Body of pancreas (tissue), 4 donors: ENCODE data around the gene TEAD3. TPM values are rescaled to one million over a fixed set of nuclear protein-coding genes. Genes with fewer than 3 reads are reported as not detected.
A peak's percentile ranks its signal among the peaks of the same experiment; 100 is the strongest.

Experiments
- ATAC-seq: fragments of 150-250 bp; one replicate; pipeline ENCODE4 v1.9.1; 2016
- DNase-seq, 4 donors: peaks; one replicate each; pipeline ENCODE4 v3.0.0-alpha.2; 2019
- H3K27ac ChIP-seq, 4 donors: fragments of 200-600 bp; sonication (generic); 1 replicate in 3 of 4; 2 replicates in 1 of 4; pipeline versions ENCODE4 v1.5.1 to v1.6.1; 2016 to 2019; ENCODE audit warnings: mild to moderate bottlenecking in 1 of 4, mixed read lengths in 1 of 4, moderate library complexity in 1 of 4
- H3K27me3 ChIP-seq, 2 donors: fragments of 200-600 bp; sonication (generic); one replicate each; pipeline ENCODE4 v1.6.0; 2016; ENCODE audit warnings: mild to moderate bottlenecking in 1 of 2
- H3K36me3 ChIP-seq, 2 donors: fragments of 200-600 bp; sonication (generic); replicated peaks in 1 of 2; 2 replicates each; pipeline ENCODE4 v1.5.1; 2016; ENCODE audit warnings: low read depth in 2 of 2; ENCODE audit not compliant: insufficient read depth in 1 of 2
- H3K4me1 ChIP-seq: fragments of 200-600 bp; sonication (generic); one replicate; pipeline ENCODE4 v1.6.0; 2016
- H3K4me3 ChIP-seq, 2 donors: fragments of 200-600 bp; sonication (generic); 1 replicate in 1 of 2; 2 replicates in 1 of 2; pipeline ENCODE4 v1.5.1; 2016 to 2019
- H3K9me3 ChIP-seq, 3 donors: fragments of 200-600 bp; sonication (generic); 1 replicate in 2 of 3; 2 replicates in 1 of 3; pipeline ENCODE4 v1.5.1; 2016
- CTCF ChIP-seq, 7 experiments: fragments of 450-650 bp in 4 of 7; fragments of 200-600 bp in 3 of 7; sonication (generic) in 3 of 7; IDR thresholded peaks; one replicate each; pipeline ENCODE4 v1.5.1; 2016 to 2019; ENCODE audit warnings: antibody characterized with exemption in 7 of 7
- POLR2A ChIP-seq, 3 donors: fragments of 450-650 bp; IDR thresholded peaks; one replicate each; pipeline ENCODE4 v1.6.1; 2016; ENCODE audit warnings: antibody characterized with exemption in 3 of 3, mild to moderate bottlenecking in 2 of 3
- WGBS, 2 donors: methylation state at CpG; one replicate each; pipeline ENCODE4 v1.1.5; 2017; 5-methylcytosine and 5-hydroxymethylcytosine counted together
- intact Hi-C: fragments of 100-400 bp; cut with DNase I; formaldehyde crosslinking; loops from one replicate; pipeline ENCODE4 v1.15.1; 2023
- total RNA-seq, 2 donors: library from RNA; depleted of rRNA; stranded (reverse); fragments of >200 nt; gene quantifications; one replicate each; pipeline ENCODE4 v1.1.0, GENCODE V29; 2016

The TEAD3 gene
- total RNA-seq: 1 to 10 TPM; 6.5 to 8.9 TPM

- Histone ChIP-seq H3K9me3 (no peaks in the 10 kb centered on the region), H3K27me3 (no peaks in the 10 kb centered on the region), H3K36me3 (no peaks in the 10 kb centered on the region), H3K4me3 (peak within 1 kb of the TSS; percentile 76 to 100), H3K4me1 (peaks cover 38% of the 10 kb centered on the region), H3K27ac (peak within 1 kb of the TSS; percentile 55 to 89 (median 76))
- TF ChIP-seq POLR2A (IDR thresholded peaks at IDR 0.05) (no peak), CTCF (IDR thresholded peaks at IDR 0.05) (peak in 1 of 7 experiments; percentile 3)
- intact Hi-C loops: no loop called here
- DNase-seq (peak; percentile 41 to 66 (median 57)), ATAC-seq (peak; percentile 77)
- 0 to 3% methylated on average over 12 to 65 of the region's 98 CpGs for WGBS, 2 donors
Observed at GRCh38 chr6:35496841-35497570, at the start of gene TEAD3. Gene TEAD3, minus strand, starts transcription at chr6:35497079.

- H3K4me3 ChIP-seq: no peak overlapping the region
- DNase-seq (no peak), ATAC-seq (no peak)
- H3K36me3 ChIP-seq: no peaks in the 10 kb centered on the region
- intact Hi-C loops: no loop called here
- H3K27ac ChIP-seq: no peak overlapping the region
- WGBS, 2 donors: 51 to 53% methylated on average over 13 of the region's 13 CpGs
- H3K9me3 ChIP-seq: no peaks in the 10 kb centered on the region
- no peaks in the 10 kb centered on the region for H3K27me3 ChIP-seq
- TF ChIP-seq CTCF (IDR thresholded peaks at IDR 0.05): no peak
- TF ChIP-seq POLR2A (IDR thresholded peaks at IDR 0.05): no peak
- H3K4me1 ChIP-seq: no peaks in the 10 kb centered on the region
Observed at GRCh38 chr6:35544769-35545361, 48.0 kb upstream of the TEAD3 start.

- Histone ChIP-seq H3K27me3 (no peaks in the 10 kb centered on the region), H3K36me3 (no peaks in the 10 kb centered on the region), H3K27ac (no peak overlapping the region), H3K4me1 (no peaks in the 10 kb centered on the region), H3K9me3 (no peaks in the 10 kb centered on the region), H3K4me3 (no peak overlapping the region)
- no peak for DNase-seq
- 79 to 80% methylated on average over 15 to 16 of the region's 16 CpGs for WGBS, 2 donors
- ATAC-seq: no peak
- TF ChIP-seq POLR2A (IDR thresholded peaks at IDR 0.05) (no peak), CTCF (IDR thresholded peaks at IDR 0.05) (no peak)
- intact Hi-C loops: no loop called here
Observed at GRCh38 chr6:35543459-35544193, 46.7 kb upstream of the TEAD3 start.

GRCh38 chr6:35541836-35542235 is 45.0 kb upstream of the TEAD3 start:
- H3K9me3 ChIP-seq: no peaks in the 10 kb centered on the region
- ATAC-seq (no peak), DNase-seq (no peak)
- H3K27ac ChIP-seq: no peak overlapping the region
- WGBS, 2 donors: 87 to 93% methylated on average over 2 of the region's 2 CpGs
- H3K36me3 ChIP-seq: no peaks in the 10 kb centered on the region
- no peak overlapping the region for H3K4me3 ChIP-seq
- intact Hi-C loops: no loop called here
- TF ChIP-seq POLR2A (IDR thresholded peaks at IDR 0.05) (no peak), CTCF (IDR thresholded peaks at IDR 0.05) (no peak)
- H3K4me1 ChIP-seq: no peaks in the 10 kb centered on the region
- H3K27me3 ChIP-seq: no peaks in the 10 kb centered on the region
